Naive B cell (primary cell): ENCODE results near the gene RNF220. TPM values are rescaled to one million over a fixed set of nuclear protein-coding genes. Genes with fewer than 3 reads are reported as not detected.

Experiments
- ATAC-seq, 2 donors: fragments of 150-1000 bp; cut with Tn5 transposase; 2 replicates each; pipeline ENCODE4 v1.10.0; 2021; ENCODE audit warnings: low read depth in 2 of 2, mild to moderate bottlenecking in 2 of 2, moderate library complexity in 2 of 2
- DNase-seq: peaks from one replicate; pipeline ENCODE4 v3.0.0; 2022
- H3K27ac Mint-ChIP-seq, 6 donors: one replicate each; pipeline ENCODE4 v1.8.0; 2020 to 2022; ENCODE audit warnings: mild to moderate bottlenecking in 6 of 6, mixed read lengths in 6 of 6, moderate library complexity in 5 of 6, inconsistent platforms in 2 of 6
- H3K27me3 Mint-ChIP-seq, 3 donors: one replicate each; pipeline ENCODE4 v1.8.0; 2021 to 2022; ENCODE audit warnings: mixed read lengths in 3 of 3, mild to moderate bottlenecking in 1 of 3
- H3K36me3 Mint-ChIP-seq, 2 donors: one replicate each; pipeline ENCODE4 v1.8.0; 2020 to 2022; ENCODE audit warnings: mixed read lengths in 2 of 2, inconsistent platforms in 1 of 2, mild to moderate bottlenecking in 1 of 2
- H3K4me1 Mint-ChIP-seq, 3 donors: one replicate each; pipeline ENCODE4 v1.8.0; 2020 to 2022; ENCODE audit warnings: mixed read lengths in 3 of 3, inconsistent platforms in 1 of 3, mild to moderate bottlenecking in 1 of 3, moderate library complexity in 1 of 3
- H3K4me3 Mint-ChIP-seq, 8 donors: one replicate each; pipeline ENCODE4 v1.8.0; 2020 to 2022; ENCODE audit warnings: mild to moderate bottlenecking in 8 of 8, mixed read lengths in 8 of 8, moderate library complexity in 8 of 8, inconsistent platforms in 2 of 8
- H3K9me3 Mint-ChIP-seq, 7 donors: one replicate each; pipeline ENCODE4 v1.8.0; 2020 to 2022; ENCODE audit warnings: mixed read lengths in 7 of 7, mild to moderate bottlenecking in 5 of 7, inconsistent platforms in 2 of 7, moderate library complexity in 1 of 7
- polyA plus RNA-seq, 6 donors: library from polyadenylated mRNA; unstranded; fragments of 300-500 nt; fragmentation: Illumina TruSeq; gene quantifications; one replicate each; pipeline ENCODE4 v1.2.3, GENCODE V29; 2021; ENCODE audit warnings: low read depth in 6 of 6

Gene RNF220
- polyA plus RNA-seq, 6 donors from 2014 or later, result 75.3 to 117 (median 82.4) TPM

DNA sequence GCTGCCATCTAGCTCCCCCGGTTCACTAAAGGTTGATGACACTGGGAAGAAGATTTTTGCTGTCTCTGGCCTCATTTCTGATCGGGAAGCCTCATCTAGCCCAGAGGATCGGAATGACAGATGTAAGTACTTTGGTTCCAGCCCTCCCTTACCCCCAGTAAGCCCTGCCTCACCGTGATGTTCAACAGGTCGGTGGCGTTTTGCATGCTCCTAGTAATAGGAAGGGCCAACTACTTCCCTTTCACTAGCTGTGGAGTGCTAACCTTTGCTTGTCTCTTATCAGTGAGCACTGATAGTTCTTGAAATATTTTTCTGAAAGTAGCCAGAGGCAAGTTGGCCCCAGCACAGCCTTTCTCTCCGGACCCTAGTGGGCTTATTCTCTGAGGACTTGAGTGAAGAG, 7.5 kb downstream of the RNF220 start:
- Mint-ChIP-seq H3K27ac (no peak overlapping the region), H3K4me3 (no peak overlapping the region), H3K4me1 (peaks cover 10 to 24% (median 17%) of the 10 kb centered on the region in 3 donors), H3K27me3 (peaks cover 14 to 47% (median 26%) of the 10 kb centered on the region in 3 donors), H3K9me3 (no peaks in the 10 kb centered on the region), H3K36me3 (no peaks in the 10 kb centered on the region)
- ATAC-seq (no peak), DNase-seq (no peak)

DNA sequence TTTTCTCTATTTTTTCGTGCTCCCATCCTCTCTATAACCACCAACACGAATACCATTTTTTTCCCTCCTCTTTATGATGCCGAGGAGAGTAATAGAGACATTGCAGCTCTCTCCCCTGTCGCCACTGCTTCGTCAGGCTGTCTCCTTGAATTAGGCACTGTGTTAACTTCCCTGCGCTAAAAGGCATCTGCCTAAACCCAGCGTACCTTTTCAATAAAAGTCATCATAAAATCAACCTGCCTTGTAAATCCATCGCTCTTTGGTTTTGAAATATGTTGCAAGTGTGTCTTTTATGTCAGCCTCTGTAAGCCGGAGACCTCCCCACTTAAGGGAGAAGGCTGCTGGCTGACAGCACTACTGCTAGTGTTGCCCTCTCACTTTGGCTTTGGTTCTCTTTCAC, 8.7 kb downstream of the RNF220 start:
- ATAC-seq (no peak), DNase-seq (no peak)
- H3K27ac Mint-ChIP-seq, result no peak overlapping the region
- no peak overlapping the region for H3K4me3 Mint-ChIP-seq
- H3K9me3 Mint-ChIP-seq, result no peaks in the 10 kb centered on the region
- peaks cover 21 to 37% (median 33%) of the 10 kb centered on the region in 3 donors for H3K27me3 Mint-ChIP-seq
- H3K4me1 Mint-ChIP-seq, result peaks cover 10 to 23% (median 11%) of the 10 kb centered on the region in 3 donors
- H3K36me3 Mint-ChIP-seq, result no peaks in the 10 kb centered on the region

DNA sequence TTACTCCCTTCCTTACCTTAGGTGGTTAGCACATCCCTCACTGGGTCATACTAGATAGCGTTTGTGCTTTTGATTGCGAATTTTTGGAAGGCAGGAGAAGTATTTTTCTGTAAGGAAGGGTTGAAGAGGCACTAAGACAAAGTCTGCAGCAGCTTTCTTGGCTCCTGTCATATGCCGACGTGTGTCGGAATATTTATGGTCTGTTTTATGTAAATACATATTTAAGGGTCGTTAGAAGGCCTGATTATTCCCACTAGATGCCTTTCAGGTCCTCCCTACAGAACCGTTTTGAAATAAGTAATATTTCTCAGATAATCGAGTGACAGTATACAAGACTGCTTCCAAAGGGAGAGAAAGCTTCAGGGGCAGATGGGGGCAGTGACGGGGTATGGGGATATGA, 10.0 kb downstream of the RNF220 start:
- no peak overlapping the region for H3K27ac Mint-ChIP-seq
- no peaks in the 10 kb centered on the region for H3K9me3 Mint-ChIP-seq
- peaks cover 30 to 42% (median 40%) of the 10 kb centered on the region in 3 donors for H3K27me3 Mint-ChIP-seq
- peaks cover 3 to 15% (median 5%) of the 10 kb centered on the region in 3 donors for H3K4me1 Mint-ChIP-seq
- DNase-seq (no peak), ATAC-seq (no peak)
- H3K4me3 Mint-ChIP-seq, result no peak overlapping the region
- H3K36me3 Mint-ChIP-seq, result no peaks in the 10 kb centered on the region

DNA sequence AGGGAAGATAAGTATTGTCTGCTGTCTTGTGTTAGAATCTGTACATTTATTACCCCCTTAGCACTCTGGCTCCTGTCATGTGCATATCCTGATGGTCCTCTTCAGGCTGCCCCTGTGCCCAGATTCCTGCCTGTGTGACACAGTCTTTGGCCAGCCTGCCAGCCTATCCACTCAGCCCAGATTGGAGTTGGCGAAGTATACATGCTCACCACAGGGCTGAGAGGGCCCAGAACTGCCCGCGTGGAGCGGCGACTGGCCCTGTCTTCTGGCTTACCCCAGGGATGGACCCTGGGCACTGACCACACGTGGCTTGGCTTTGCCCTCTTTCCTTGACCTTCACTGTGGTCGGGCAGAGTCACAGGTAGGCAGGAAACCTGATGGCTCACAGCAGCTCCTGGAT, 11.4 kb downstream of the RNF220 start:
- Mint-ChIP-seq H3K27ac (peak overlapping the region in 1 of 6 donors; percentile 61), H3K4me3 (peak overlapping the region in 2 of 8 donors; percentile 17 to 48), H3K9me3 (no peaks in the 10 kb centered on the region), H3K4me1 (peaks cover 3 to 15% (median 5%) of the 10 kb centered on the region in 3 donors), H3K36me3 (no peaks in the 10 kb centered on the region), H3K27me3 (peaks cover 44 to 56% (median 53%) of the 10 kb centered on the region in 3 donors)
- ATAC-seq (no peak), DNase-seq (no peak)

DNA sequence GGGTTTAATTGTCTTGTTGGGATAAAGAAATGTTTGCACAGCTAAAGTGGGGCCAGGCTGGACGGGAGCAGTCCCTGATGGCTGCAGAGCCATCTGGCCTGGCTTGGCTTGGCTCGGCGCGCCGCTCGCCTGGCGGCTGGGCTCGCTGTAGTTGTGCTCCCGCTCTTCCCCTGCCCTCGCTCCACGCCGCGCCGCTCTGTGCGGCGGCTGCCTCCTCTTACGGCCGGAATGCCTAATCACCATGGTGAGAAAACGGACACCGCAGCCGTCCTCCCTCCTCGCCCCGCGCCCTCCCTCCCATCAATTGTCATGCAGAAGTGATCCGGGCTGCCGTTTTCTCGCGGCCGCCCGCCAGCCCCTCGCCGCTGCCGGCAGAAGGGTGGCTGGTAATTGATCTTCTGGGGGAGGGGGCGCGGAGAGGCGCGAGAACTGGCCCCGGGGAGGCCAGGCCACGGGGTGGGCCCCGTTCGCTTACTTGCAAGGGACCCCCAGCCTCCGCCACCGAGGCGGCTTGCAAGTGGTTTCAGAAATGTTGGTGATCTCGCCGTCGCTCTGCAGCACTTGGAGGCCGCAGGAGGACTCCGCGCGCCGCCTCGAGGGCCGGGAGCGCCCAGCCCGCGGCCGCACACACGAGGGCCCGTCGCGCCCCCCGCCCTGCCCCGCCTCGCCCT, 12.4 kb downstream of the RNF220 start:
- H3K9me3 Mint-ChIP-seq, result no peaks in the 10 kb centered on the region
- DNase-seq, result no peak
- peak; percentile 49 to 51 for ATAC-seq
- peaks cover 51 to 65% (median 64%) of the 10 kb centered on the region in 3 donors for H3K27me3 Mint-ChIP-seq
- no peaks in the 10 kb centered on the region for H3K36me3 Mint-ChIP-seq
- H3K27ac Mint-ChIP-seq, result no peak overlapping the region
- peak overlapping the region; percentile 29 to 76 (median 48) for H3K4me3 Mint-ChIP-seq
- peaks cover 3 to 15% (median 5%) of the 10 kb centered on the region in 3 donors for H3K4me1 Mint-ChIP-seq

DNA sequence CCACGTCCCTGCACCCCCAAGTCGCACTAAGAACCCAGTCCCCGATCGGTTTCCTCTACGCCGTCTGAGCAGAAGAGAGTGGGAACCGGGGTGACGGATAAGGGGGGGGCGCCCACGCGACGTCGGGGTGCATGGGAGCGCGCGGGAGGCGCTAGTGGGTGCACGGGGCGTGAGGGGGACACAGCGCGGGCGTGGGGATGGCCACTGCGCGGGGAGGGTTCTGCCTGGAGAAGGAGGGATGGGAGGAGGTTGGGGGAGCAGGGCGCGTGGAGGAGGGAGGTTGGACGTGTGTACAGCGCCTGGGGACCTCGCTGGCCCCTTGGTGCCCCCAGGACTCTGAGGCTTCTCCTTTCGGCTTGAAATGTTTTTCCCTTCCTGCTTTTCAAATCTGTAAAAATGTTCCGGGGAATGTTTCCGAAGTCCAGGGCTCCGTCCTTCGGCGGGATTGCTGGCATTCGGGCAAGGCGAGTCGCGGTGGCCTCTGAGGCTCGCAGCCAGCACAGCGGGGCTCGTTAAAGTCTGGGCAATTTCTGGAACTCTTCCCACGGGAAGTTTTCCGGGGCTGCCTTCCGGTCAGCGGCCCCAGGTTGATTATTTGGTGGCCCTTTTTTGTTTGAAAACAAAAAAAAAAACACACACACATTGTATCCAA, 13.1 kb downstream of the RNF220 start:
- DNase-seq (no peak), ATAC-seq (peak; percentile 49 to 55)
- H3K4me1 Mint-ChIP-seq, result peaks cover 3 to 15% (median 5%) of the 10 kb centered on the region in 3 donors
- peak overlapping the region in 1 of 6 donors; percentile 9 for H3K27ac Mint-ChIP-seq
- H3K9me3 Mint-ChIP-seq, result no peaks in the 10 kb centered on the region
- peaks cover 57 to 72% (median 71%) of the 10 kb centered on the region in 3 donors for H3K27me3 Mint-ChIP-seq
- peak overlapping the region in 7 of 8 donors; percentile 45 to 69 (median 66) for H3K4me3 Mint-ChIP-seq
- H3K36me3 Mint-ChIP-seq, result no peaks in the 10 kb centered on the region

DNA sequence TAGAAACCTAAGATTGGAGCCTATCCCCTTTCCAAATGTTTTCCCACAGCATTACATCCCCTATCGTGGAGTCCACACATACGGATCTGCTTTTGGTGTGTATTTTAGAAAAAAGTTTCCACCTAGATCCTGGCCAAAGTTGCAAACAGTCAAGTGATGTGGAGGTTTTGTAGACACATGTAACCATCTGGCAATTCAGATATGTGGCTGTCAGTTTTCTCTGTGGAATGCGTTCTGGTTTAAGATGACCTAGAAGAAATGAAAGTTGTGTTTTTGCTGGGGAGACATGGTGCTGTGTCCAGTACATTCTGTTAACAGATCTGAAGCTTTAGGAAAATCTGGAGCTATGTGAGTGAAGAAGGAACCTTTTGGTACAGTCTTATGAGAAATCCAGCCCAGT, 14.8 kb downstream of the RNF220 start:
- H3K4me3 Mint-ChIP-seq, result no peak overlapping the region
- H3K4me1 Mint-ChIP-seq, result peaks cover 14 to 26% (median 16%) of the 10 kb centered on the region in 3 donors
- ATAC-seq, result no peak
- DNase-seq, result no peak
- H3K27ac Mint-ChIP-seq, result no peak overlapping the region
- peaks cover 75 to 86% (median 80%) of the 10 kb centered on the region in 3 donors for H3K27me3 Mint-ChIP-seq
- H3K36me3 Mint-ChIP-seq, result no peaks in the 10 kb centered on the region
- peaks cover 0 to 1% (median 0%) of the 10 kb centered on the region in 7 donors for H3K9me3 Mint-ChIP-seq

DNA sequence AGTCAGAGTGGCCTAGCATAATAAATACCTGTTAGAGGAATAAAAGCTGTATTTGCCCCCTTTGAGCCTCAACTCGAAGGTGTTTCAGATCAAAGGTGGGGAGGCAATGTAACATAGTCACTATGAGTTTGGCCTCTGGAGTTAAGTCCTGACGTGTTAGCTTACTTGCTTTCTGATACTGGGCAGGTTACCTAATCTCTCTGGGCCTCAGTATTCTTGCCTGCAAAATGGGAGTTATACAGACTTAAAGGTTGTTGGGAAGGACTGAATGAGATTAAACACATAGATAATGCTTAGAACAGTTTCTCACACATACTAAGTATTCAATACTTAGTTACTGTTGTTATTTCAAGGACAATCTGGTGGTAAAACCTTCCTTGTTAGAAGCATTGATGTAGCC, 15.5 kb downstream of the RNF220 start:
- Mint-ChIP-seq H3K36me3 (no peaks in the 10 kb centered on the region), H3K27me3 (peaks cover 79 to 86% (median 81%) of the 10 kb centered on the region in 3 donors), H3K27ac (no peak overlapping the region), H3K4me3 (no peak overlapping the region), H3K4me1 (peaks cover 14 to 26% (median 16%) of the 10 kb centered on the region in 3 donors), H3K9me3 (peaks cover 0 to 1% (median 0%) of the 10 kb centered on the region in 7 donors)
- DNase-seq (no peak), ATAC-seq (no peak)

DNA sequence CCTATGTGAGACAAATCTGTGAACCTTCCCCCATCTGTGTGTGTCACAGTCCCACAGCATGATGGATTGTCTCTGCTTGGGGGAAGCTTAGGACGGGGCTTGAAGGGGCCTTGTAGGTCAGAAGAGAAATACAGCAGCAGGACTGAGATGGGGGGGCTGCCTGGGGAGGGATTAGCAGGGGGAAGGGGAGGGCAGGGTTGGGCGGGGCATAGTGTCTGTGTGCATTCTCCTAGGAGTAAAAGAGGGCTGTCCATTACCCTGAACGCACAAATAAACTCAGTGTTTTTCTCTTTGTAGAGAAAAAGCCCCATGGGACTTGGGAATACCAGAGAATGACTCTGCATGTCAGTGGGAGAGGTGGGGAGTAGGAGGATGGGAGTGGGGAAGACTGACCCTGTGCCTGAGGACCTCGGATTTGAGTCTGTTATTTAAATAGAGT, 16.4 kb downstream of the RNF220 start:
- H3K4me3 Mint-ChIP-seq, result no peak overlapping the region
- H3K27ac Mint-ChIP-seq, result no peak overlapping the region
- no peaks in the 10 kb centered on the region for H3K36me3 Mint-ChIP-seq
- DNase-seq, result no peak
- no peak for ATAC-seq
- peaks cover 77 to 88% (median 87%) of the 10 kb centered on the region in 3 donors for H3K27me3 Mint-ChIP-seq
- H3K4me1 Mint-ChIP-seq, result peaks cover 14 to 26% (median 16%) of the 10 kb centered on the region in 3 donors
- H3K9me3 Mint-ChIP-seq, result peaks cover 0 to 1% (median 0%) of the 10 kb centered on the region in 7 donors

DNA sequence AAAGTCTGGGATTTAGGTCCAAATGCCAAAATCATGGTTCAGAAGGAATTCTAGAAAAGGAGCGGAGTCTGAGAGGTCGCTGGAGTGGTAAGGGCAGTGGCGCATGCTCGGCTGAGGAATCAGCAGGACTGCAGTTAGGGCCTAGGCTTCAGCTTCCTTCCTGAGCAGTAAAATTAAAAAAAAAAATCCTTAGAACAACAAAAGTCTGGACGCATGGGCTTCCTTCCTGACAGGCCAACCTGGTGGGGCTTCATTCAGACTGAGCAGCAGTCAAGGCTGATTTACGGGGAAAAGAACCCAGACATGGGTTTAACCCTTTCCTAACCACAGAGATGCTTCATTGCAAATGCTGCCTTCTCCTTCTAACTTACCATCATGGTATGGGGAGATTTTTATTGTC, 17.1 kb downstream of the RNF220 start:
- Mint-ChIP-seq H3K4me3 (no peak overlapping the region), H3K9me3 (peaks cover 0 to 1% (median 0%) of the 10 kb centered on the region in 7 donors), H3K4me1 (peaks cover 14 to 23% (median 16%) of the 10 kb centered on the region in 3 donors), H3K27me3 (peaks cover 75 to 88% (median 87%) of the 10 kb centered on the region in 3 donors), H3K27ac (no peak overlapping the region), H3K36me3 (no peaks in the 10 kb centered on the region)
- ATAC-seq, result no peak
- no peak for DNase-seq

DNA sequence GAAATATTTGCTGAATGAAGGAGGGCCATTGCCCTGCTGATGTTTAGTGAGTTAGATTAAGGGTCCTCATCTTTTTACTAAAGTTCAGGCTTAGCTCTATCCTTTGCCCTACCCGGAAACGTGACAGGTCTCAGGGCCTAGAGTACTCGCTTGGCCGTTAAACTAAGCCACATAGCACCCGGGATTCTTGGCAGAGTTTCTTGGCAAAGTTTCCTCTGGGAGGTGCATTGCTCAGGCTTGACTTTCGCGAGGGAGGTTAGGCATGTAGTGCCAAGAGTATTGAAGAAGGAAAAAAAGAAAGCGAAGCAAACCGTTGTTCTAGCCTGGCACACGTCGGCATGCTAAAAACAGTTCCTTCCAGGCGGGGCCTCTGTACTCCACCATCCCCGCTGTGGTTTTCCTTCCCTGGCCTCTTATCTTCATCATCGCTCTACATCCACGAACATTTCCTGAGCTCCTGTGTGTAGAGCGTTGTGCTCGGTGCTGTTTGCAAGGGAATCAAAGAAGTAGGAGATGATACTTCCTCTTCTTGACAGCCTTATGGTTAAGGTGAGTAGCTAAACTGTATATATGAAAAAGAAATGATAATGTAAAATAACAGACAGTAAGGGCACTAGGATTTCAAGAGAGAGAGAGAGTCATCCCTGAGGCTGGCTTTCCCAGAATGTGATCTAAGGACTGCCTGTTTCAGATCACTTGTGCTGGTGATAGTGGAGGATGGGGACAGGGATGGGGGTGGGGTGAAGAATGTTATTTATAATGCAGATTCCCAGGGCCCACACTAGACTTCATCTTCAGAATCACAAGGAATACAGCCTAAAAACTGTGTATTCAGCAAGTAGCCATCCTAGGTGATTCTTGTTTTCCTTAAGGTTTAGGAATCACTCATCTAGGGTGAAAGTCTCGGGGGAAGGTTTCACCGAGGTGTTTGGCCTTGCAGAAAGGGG, 18.8 kb downstream of the RNF220 start:
- Mint-ChIP-seq H3K36me3 (no peaks in the 10 kb centered on the region), H3K27ac (no peak overlapping the region), H3K4me3 (peak overlapping the region; percentile 12 to 80 (median 42)), H3K9me3 (peaks cover 0 to 1% (median 0%) of the 10 kb centered on the region in 7 donors), H3K27me3 (peaks cover 80 to 93% (median 90%) of the 10 kb centered on the region in 3 donors), H3K4me1 (peaks cover 11% of the 10 kb centered on the region in 3 donors)
- DNase-seq, result no peak
- ATAC-seq, result peak; percentile 55 to 71

DNA sequence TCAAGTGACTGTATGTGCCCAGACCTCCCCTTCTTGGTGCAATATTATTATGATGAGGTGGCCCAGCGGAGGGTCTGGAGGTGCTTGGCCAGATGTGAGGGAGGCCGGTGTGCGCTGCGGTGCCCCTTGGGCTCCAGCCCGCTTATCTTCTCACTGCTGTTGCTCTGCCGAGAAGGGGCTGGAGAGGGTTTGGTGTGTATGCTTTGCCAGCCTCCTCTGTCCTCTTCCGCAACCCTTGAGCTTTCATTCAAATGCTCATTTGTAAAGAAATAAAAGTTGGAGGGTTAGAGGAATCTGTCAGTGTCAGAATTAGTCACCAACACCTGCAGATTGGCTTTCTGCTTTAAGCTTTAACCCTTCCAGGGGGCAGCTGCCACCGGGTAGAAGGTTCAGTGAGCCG, 19.7 kb downstream of the RNF220 start:
- H3K4me3 Mint-ChIP-seq, result no peak overlapping the region
- H3K36me3 Mint-ChIP-seq, result no peaks in the 10 kb centered on the region
- H3K27ac Mint-ChIP-seq, result no peak overlapping the region
- ATAC-seq (no peak), DNase-seq (no peak)
- H3K4me1 Mint-ChIP-seq, result peaks cover 11% of the 10 kb centered on the region in 3 donors
- H3K9me3 Mint-ChIP-seq, result peaks cover 0 to 1% (median 0%) of the 10 kb centered on the region in 7 donors
- peaks cover 77 to 95% (median 91%) of the 10 kb centered on the region in 3 donors for H3K27me3 Mint-ChIP-seq
